Panc1 (cell line): Measurements from ENCODE around the gene PTGES3.

Experiments used
- SIN3A ChIP-seq: IDR thresholded peaks from 2 replicates; pipeline ENCODE4 v1.6.1; 2012; ENCODE audit warnings: low read depth, mild to moderate bottlenecking, low read length, moderate library complexity, borderline replicate concordance; ENCODE audit not compliant: insufficient read depth
- TF ChIP-seq, protein P1 (sequence below): fragments of 450-650 bp; IDR thresholded peaks from 2 replicates; pipeline ENCODE4 v1.5.1; 2017; ENCODE audit warnings: mild to moderate bottlenecking

DNA sequence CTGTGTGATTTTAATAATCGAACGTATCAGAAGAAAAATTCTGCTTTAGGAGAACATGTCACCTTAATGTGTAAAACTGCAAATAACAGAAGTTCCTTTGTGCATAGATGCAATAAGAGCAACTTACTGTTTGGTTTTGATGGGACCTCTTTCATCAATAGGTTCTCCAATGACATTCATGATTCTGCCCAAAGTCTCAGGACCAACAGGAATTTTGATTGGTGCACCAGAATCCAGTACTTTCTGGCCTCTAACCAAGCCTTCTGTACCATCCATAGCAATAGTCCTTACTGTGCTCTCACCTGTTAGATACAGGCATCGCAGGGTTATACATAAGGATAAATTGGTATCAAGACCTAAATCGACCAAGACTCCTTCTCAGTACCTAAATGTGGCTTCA is 43.4 kb downstream of the PTGES3 start:
- TF ChIP-seq, protein P1, sequence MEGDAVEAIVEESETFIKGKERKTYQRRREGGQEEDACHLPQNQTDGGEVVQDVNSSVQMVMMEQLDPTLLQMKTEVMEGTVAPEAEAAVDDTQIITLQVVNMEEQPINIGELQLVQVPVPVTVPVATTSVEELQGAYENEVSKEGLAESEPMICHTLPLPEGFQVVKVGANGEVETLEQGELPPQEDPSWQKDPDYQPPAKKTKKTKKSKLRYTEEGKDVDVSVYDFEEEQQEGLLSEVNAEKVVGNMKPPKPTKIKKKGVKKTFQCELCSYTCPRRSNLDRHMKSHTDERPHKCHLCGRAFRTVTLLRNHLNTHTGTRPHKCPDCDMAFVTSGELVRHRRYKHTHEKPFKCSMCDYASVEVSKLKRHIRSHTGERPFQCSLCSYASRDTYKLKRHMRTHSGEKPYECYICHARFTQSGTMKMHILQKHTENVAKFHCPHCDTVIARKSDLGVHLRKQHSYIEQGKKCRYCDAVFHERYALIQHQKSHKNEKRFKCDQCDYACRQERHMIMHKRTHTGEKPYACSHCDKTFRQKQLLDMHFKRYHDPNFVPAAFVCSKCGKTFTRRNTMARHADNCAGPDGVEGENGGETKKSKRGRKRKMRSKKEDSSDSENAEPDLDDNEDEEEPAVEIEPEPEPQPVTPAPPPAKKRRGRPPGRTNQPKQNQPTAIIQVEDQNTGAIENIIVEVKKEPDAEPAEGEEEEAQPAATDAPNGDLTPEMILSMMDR, result no peak
- TF ChIP-seq SIN3A, result no peak
